Kidney tubule cell (primary cell): ENCODE data around the gene TMEM60.
"Not testable (repeated sequence)": the region's sequence is repeated elsewhere in the genome, so short reads cannot be mapped to it uniquely, and the experiment has no call there.

Experiments
- DNase-seq: peaks from one replicate; pipeline ENCODE4 v3.0.0-alpha.2; 2018; ENCODE audit warnings: low spot score

Gene TMEM60

GRCh38 chr7:77811516-77812289 lies 13.5 kb upstream of the TMEM60 start:
- DNase-seq = peak; percentile 9

GRCh38 chr7:77808517-77808916 lies 10.3 kb upstream of the TMEM60 start:
- no peak for DNase-seq

- no peak for DNase-seq
These were observed 8.2 kb upstream of the TMEM60 start for GRCh38 chr7:77806425-77806824.

GRCh38 chr7:77802557-77803405 lies 4.5 kb upstream of the TMEM60 start:
- no peak for DNase-seq

- no peak for DNase-seq
These were observed 2.5 kb upstream of the TMEM60 start for GRCh38 chr7:77800730-77801129.

GRCh38 chr7:77800158-77800557 lies 1.9 kb upstream of the TMEM60 start:
- DNase-seq = no peak

GRCh38 chr7:77799078-77799964 lies 1.1 kb upstream of the TMEM60 start:
- peak; percentile 38 for DNase-seq

GRCh38 chr7:77797734-77798393 lies 370 bp downstream of the TMEM60 start:
- no peak for DNase-seq

- DNase-seq = peak; percentile 5
These were observed 1.3 kb downstream of the TMEM60 start for GRCh38 chr7:77796960-77797359.

GRCh38 chr7:77796109-77796508 lies 2.1 kb downstream of the TMEM60 start:
- no peak for DNase-seq

GRCh38 chr7:77794000-77794399 lies 4.2 kb downstream of the TMEM60 start:
- no peak for DNase-seq

GRCh38 chr7:77791956-77792355 lies 6.3 kb downstream of the TMEM60 start:
- DNase-seq = no peak

- no peak for DNase-seq
These were observed 6.9 kb downstream of the TMEM60 start for GRCh38 chr7:77791336-77791735.

- no peak for DNase-seq
These were observed 9.8 kb downstream of the TMEM60 start for GRCh38 chr7:77788327-77788902.

GRCh38 chr7:77786741-77787140 lies 11.5 kb downstream of the TMEM60 start:
- no peak for DNase-seq

- no peak for DNase-seq
These were observed 12.2 kb downstream of the TMEM60 start for GRCh38 chr7:77786018-77786417.

- not testable (repeated sequence) for DNase-seq
These were observed 13.8 kb downstream of the TMEM60 start for GRCh38 chr7:77784426-77784825.

- DNase-seq = no peak
These were observed 14.7 kb downstream of the TMEM60 start for GRCh38 chr7:77783545-77783944.

GRCh38 chr7:77783111-77783510 lies 15.1 kb downstream of the TMEM60 start:
- no peak for DNase-seq

- DNase-seq = no peak
These were observed 15.9 kb downstream of the TMEM60 start for GRCh38 chr7:77782383-77782782.

- no peak for DNase-seq
These were observed 19.7 kb downstream of the TMEM60 start for GRCh38 chr7:77778535-77778934.
